HG03575 (cell line): ENCODE data around the gene SLC38A7.
"Not testable (repeated sequence)": the region's sequence is repeated elsewhere in the genome, so short reads cannot be mapped to it uniquely, and the experiment has no call there.

Experiments used
- ATAC-seq: cut with Tn5 transposase; IDR thresholded peaks from one replicate; pipeline ENCODE4 v1.9.1; 2021; ENCODE audit not compliant: unreplicated experiment, insufficient number of reproducible peaks, low FRiP score; ENCODE audit errors: extremely low read depth

The SLC38A7 gene

GRCh38 chr16:58684354-58685083 is at the start of gene SLC38A7:
Gene SLC38A7 (minus strand): TSS chr16:58684770. CDS start chr16:58680126, 4,644 bp downstream.
- peak; percentile 84 for ATAC-seq

GRCh38 chr16:58733671-58734458 is 49.3 kb upstream of the SLC38A7 start, which contains the start of gene GOT2:
Gene GOT2 (minus strand): TSS chr16:58734316. CDS start chr16:58734228, 88 bp downstream.
- peak; percentile 72 for ATAC-seq

GRCh38 chr16:58733248-58733670 is 48.7 kb upstream of the SLC38A7 start:
- ATAC-seq, result no peak

- ATAC-seq, result peak; percentile 65
Measured at GRCh38 chr16:58732545-58733247, 48.1 kb upstream of the SLC38A7 start.

- no peak for ATAC-seq
Measured at GRCh38 chr16:58730724-58731370, 46.3 kb upstream of the SLC38A7 start.

GRCh38 chr16:58727796-58728568 is 43.4 kb upstream of the SLC38A7 start:
- no peak for ATAC-seq

- ATAC-seq, result no peak
Measured at GRCh38 chr16:58727028-58727781, 42.6 kb upstream of the SLC38A7 start.

GRCh38 chr16:58723109-58723508 is 38.5 kb upstream of the SLC38A7 start:
- no peak for ATAC-seq

GRCh38 chr16:58717994-58718393 is 33.4 kb upstream of the SLC38A7 start:
- no peak for ATAC-seq

GRCh38 chr16:58716468-58716867 is 31.9 kb upstream of the SLC38A7 start:
- ATAC-seq, result no peak

GRCh38 chr16:58713742-58714141 is 29.2 kb upstream of the SLC38A7 start:
- no peak for ATAC-seq

- ATAC-seq, result no peak
Measured at GRCh38 chr16:58709333-58709732, 24.8 kb upstream of the SLC38A7 start.

- ATAC-seq, result no peak
Measured at GRCh38 chr16:58699151-58699550, 14.6 kb upstream of the SLC38A7 start.

- ATAC-seq, result no peak
Measured at GRCh38 chr16:58695368-58695767, 10.8 kb upstream of the SLC38A7 start.

- ATAC-seq, result no peak
Measured at GRCh38 chr16:58692450-58692849, 7.9 kb upstream of the SLC38A7 start.

- not testable (repeated sequence) for ATAC-seq
Measured at GRCh38 chr16:58686985-58687706, 2.6 kb upstream of the SLC38A7 start.

- ATAC-seq, result no peak
Measured at GRCh38 chr16:58685084-58685449, 497 bp upstream of the SLC38A7 start.
